Stomach smooth muscle (tissue), 2 donors: ENCODE data around the gene CFAP74.
"Not testable (repeated sequence)": the region's sequence is repeated elsewhere in the genome, so short reads cannot be mapped to it uniquely, and the experiment has no call there.

Experiments
- H3K27ac ChIP-seq: one replicate; pipeline ENCODE4 v1.7.0; 2013; ENCODE audit warnings: mild to moderate bottlenecking, low read length, inconsistent platforms
- H3K27me3 ChIP-seq, 2 donors: one replicate each; pipeline ENCODE4 v1.7.0; 2013; ENCODE audit warnings: low read length in 2 of 2; ENCODE audit not compliant: insufficient read depth in 2 of 2, control insufficient read depth in 1 of 2
- H3K36me3 ChIP-seq, 2 donors: one replicate each; pipeline ENCODE4 v1.7.0; 2013; ENCODE audit warnings: low read length in 2 of 2; ENCODE audit not compliant: control insufficient read depth in 2 of 2, insufficient read depth in 2 of 2
- H3K4me1 ChIP-seq: one replicate; pipeline ENCODE4 v1.7.0; 2013; ENCODE audit warnings: low read length; ENCODE audit not compliant: control insufficient read depth, insufficient read depth
- H3K4me3 ChIP-seq, 2 donors: one replicate each; pipeline ENCODE4 v1.7.0; 2013; ENCODE audit warnings: low read length in 2 of 2
- H3K9ac ChIP-seq, 2 donors: one replicate each; pipeline ENCODE4 v1.7.0; 2013; ENCODE audit warnings: low read length in 2 of 2, mild to moderate bottlenecking in 1 of 2
- H3K9me3 ChIP-seq, 2 donors: one replicate each; pipeline ENCODE4 v1.7.0; 2013; ENCODE audit warnings: low read length in 2 of 2; ENCODE audit not compliant: control insufficient read depth in 2 of 2
- donor health status: healthy.
- donor health status: Pancreatic carcinoma.

The CFAP74 gene

GRCh38 chr1:1984560-1985070, 19.0 kb downstream of the CFAP74 start:
- no peaks in the 10 kb centered on the region for H3K36me3 ChIP-seq

GRCh38 chr1:1982379-1983232, 21.0 kb downstream of the CFAP74 start:
- H3K9ac ChIP-seq = no peak overlapping the region

More at GRCh38 chr1:1984560-1985070, 19.0 kb downstream of the CFAP74 start:
- no peaks in the 10 kb centered on the region for H3K9me3 ChIP-seq
- H3K27me3 ChIP-seq = peaks cover 11 to 17% of the 10 kb centered on the region in 2 donors
- H3K9ac ChIP-seq = no peak overlapping the region
- H3K27ac ChIP-seq = no peak overlapping the region
- no peak overlapping the region for H3K4me3 ChIP-seq
- peaks cover 5% of the 10 kb centered on the region for H3K4me1 ChIP-seq

GRCh38 chr1:1981631-1982327, 21.8 kb downstream of the CFAP74 start:
- H3K9ac ChIP-seq, H3K4me3 ChIP-seq, H3K36me3 ChIP-seq, H3K27ac ChIP-seq, H3K27me3 ChIP-seq, H3K9me3 ChIP-seq, H3K4me1 ChIP-seq: not testable (repeated sequence)

More at GRCh38 chr1:1982379-1983232, 21.0 kb downstream of the CFAP74 start:
- no peaks in the 10 kb centered on the region for H3K9me3 ChIP-seq
- H3K36me3 ChIP-seq = no peaks in the 10 kb centered on the region
- H3K4me1 ChIP-seq = no peaks in the 10 kb centered on the region
- H3K27ac ChIP-seq = no peak overlapping the region
- H3K27me3 ChIP-seq = peaks cover 2 to 4% of the 10 kb centered on the region in 2 donors
- no peak overlapping the region for H3K4me3 ChIP-seq

- H3K4me1 ChIP-seq = no peaks in the 10 kb centered on the region
- H3K9me3 ChIP-seq = no peaks in the 10 kb centered on the region
- no peaks in the 10 kb centered on the region for H3K27me3 ChIP-seq
- no peak overlapping the region for H3K4me3 ChIP-seq
- no peak overlapping the region for H3K9ac ChIP-seq
- no peak overlapping the region for H3K27ac ChIP-seq
- no peaks in the 10 kb centered on the region for H3K36me3 ChIP-seq
These were observed 22.5 kb downstream of the CFAP74 start for GRCh38 chr1:1981142-1981500.

GRCh38 chr1:1980467-1981141, 23.0 kb downstream of the CFAP74 start:
- Histone ChIP-seq H3K27me3 (peaks cover 0 to 2% of the 10 kb centered on the region in 2 donors), H3K36me3 (no peaks in the 10 kb centered on the region), H3K4me3 (no peak overlapping the region), H3K27ac (no peak overlapping the region), H3K9me3 (no peaks in the 10 kb centered on the region), H3K4me1 (no peaks in the 10 kb centered on the region), H3K9ac (no peak overlapping the region)

GRCh38 chr1:1979482-1980165, 24.0 kb downstream of the CFAP74 start:
- H3K36me3 ChIP-seq = no peaks in the 10 kb centered on the region

GRCh38 chr1:1978690-1979481, 24.7 kb downstream of the CFAP74 start:
- H3K4me3 ChIP-seq, H3K27me3 ChIP-seq, H3K27ac ChIP-seq, H3K9me3 ChIP-seq, H3K9ac ChIP-seq, H3K4me1 ChIP-seq, H3K36me3 ChIP-seq: not testable (repeated sequence)

More at GRCh38 chr1:1979482-1980165, 24.0 kb downstream of the CFAP74 start:
- Histone ChIP-seq H3K4me1 (no peaks in the 10 kb centered on the region), H3K9me3 (no peaks in the 10 kb centered on the region), H3K27ac (no peak overlapping the region), H3K4me3 (no peak overlapping the region), H3K27me3 (peaks cover 0 to 2% of the 10 kb centered on the region in 2 donors), H3K9ac (no peak overlapping the region)

GRCh38 chr1:1978108-1978507, 25.5 kb downstream of the CFAP74 start:
- no peak overlapping the region for H3K27ac ChIP-seq
- no peaks in the 10 kb centered on the region for H3K36me3 ChIP-seq
- H3K9me3 ChIP-seq = no peaks in the 10 kb centered on the region
- H3K4me1 ChIP-seq = no peaks in the 10 kb centered on the region
- no peak overlapping the region for H3K9ac ChIP-seq
- H3K4me3 ChIP-seq = no peak overlapping the region
- peaks cover 4 to 7% of the 10 kb centered on the region in 2 donors for H3K27me3 ChIP-seq

GRCh38 chr1:1976031-1976430, 27.6 kb downstream of the CFAP74 start:
- Histone ChIP-seq H3K27me3 (peaks cover 7 to 11% of the 10 kb centered on the region in 2 donors), H3K9ac (no peak overlapping the region), H3K27ac (no peak overlapping the region), H3K9me3 (no peaks in the 10 kb centered on the region), H3K4me3 (no peak overlapping the region), H3K4me1 (no peaks in the 10 kb centered on the region), H3K36me3 (no peaks in the 10 kb centered on the region)
